ENCODE data around the gene MAP3K20.

DNA sequence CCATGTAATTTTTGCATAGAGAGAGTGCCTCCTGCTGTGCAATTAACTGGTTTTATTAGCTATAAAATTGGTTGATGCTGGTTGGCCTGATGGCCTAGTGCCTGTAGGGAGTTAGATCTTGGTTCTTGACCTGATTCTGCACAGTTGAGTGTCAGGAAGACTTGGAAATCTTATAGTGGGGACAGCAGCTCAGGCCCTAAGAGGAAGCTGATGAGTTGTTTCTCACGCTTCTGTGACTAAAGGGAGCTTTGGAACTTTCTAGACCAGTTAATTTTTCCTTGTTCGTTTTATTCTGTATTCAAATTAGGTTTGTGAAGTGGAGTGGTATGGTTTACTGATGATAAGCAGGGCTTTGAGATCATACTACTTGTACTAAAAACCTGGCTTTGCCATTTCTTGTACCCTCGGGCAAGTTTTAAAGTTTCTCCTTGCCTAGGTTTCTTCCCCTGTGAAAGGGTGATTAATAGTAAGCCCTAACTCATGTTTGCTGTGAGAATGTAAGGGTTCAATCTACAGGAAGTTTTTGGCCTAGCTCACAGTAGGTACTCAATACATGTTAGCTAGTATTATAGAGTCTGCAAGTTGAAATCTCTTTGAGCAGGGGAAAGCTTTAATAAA is 82.1 kb downstream of the MAP3K20 start:
- TF ChIP-seq EP300 (IDR thresholded peaks at IDR 0.05) = no peak
- no peak for TF ChIP-seq CTCF (IDR thresholded peaks at IDR 0.05)
